Measurements from ENCODE around the gene FER. TPM values are rescaled to one million over a fixed set of nuclear protein-coding genes. Genes with fewer than 3 reads are reported as not detected.

FER gene
- polyA plus RNA-seq, 3 donors = 2.4 to 14.7 (median 6.2) TPM

DNA sequence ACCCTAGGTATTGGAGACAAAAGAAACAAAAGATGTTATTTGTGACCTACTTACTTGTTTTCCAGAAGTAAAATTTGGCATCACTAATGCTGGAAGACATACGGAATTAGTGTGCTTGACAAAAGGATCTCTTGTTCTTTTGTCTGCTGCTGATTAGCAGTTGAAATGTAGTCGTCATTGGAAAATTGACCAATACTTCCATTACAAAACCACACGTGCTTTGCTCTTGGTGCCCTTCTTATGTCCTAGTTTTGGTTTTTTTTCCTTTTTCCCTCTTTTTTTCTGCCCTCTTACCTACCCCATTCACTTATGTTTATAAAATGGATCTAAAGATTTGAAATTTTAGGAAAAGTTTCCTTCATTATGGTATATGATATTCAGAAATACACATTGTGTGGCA is 197.4 kb downstream of the FER start:
- intact Hi-C loops (cut with micrococcal nuclease) = no loop called here
- Mint-ChIP-seq H3K4me3 (no peak overlapping the region), H3K27ac (no peak overlapping the region), H3K9me3 (no peaks in the 10 kb centered on the region), H3K36me3 (peaks cover 0 to 8% of the 10 kb centered on the region in 2 donors), H3K4me1 (no peaks in the 10 kb centered on the region), H3K27me3 (ENCODE audit: low read depth in 3 of 3) (no peaks in the 10 kb centered on the region)
- no peak for DNase-seq
- Histone ChIP-seq H3K36me3 (replicated peaks in 1 of 2; ENCODE audit: control insufficient read depth in 1 of 2, insufficient read depth in 2 of 2, low read length in 2 of 2) (no peaks in the 10 kb centered on the region), H3K9me3 (replicated peaks in 1 of 2; ENCODE audit: control insufficient read depth in 1 of 2, insufficient read depth in 1 of 2, low read length in 2 of 2) (no peaks in the 10 kb centered on the region), H3K4me1 (ENCODE audit: control insufficient read depth in 1 of 2, insufficient read depth in 2 of 2, low read length in 2 of 2) (no peaks in the 10 kb centered on the region), H2AFZ (ENCODE audit: insufficient read depth, low read depth, low read length, poor library complexity, severe bottlenecking) (no peak overlapping the region), H3K4me2 (replicated peaks; ENCODE audit: extremely low read depth, low read length, poor library complexity, severe bottlenecking) (no peak overlapping the region), H3K4me3 (replicated peaks in 1 of 3; ENCODE audit: low read depth in 2 of 3, low read length in 3 of 3) (no peak overlapping the region), H4K20me1 (ENCODE audit: insufficient read depth, low read length) (no peaks in the 10 kb centered on the region), H3K27ac (ENCODE audit: low read depth in 1 of 2, low read length in 2 of 2) (no peak overlapping the region), H3K79me2 (ENCODE audit: insufficient read depth, low read length) (no peaks in the 10 kb centered on the region), H3K27me3 (ENCODE audit: control insufficient read depth in 2 of 2, insufficient read depth in 2 of 2, low read length in 2 of 2) (no peaks in the 10 kb centered on the region), H3K9ac (ENCODE audit: insufficient read depth, low read length, poor library complexity, severe bottlenecking) (no peak overlapping the region)
- TF ChIP-seq CTCF (IDR thresholded peaks at IDR 0.05) = no peak
- WGBS (ENCODE audit: insufficient coverage) = 80% methylated on average over 1 of the region's 3 CpGs

GRCh38 chr5:108946008-108946407 is 198.3 kb downstream of the FER start:
- H3K4me2 ChIP-seq (replicated peaks; ENCODE audit: extremely low read depth, low read length, poor library complexity, severe bottlenecking) = no peak overlapping the region
- intact Hi-C loops (cut with micrococcal nuclease) = no loop called here
- no peak for DNase-seq
- H3K36me3 ChIP-seq (replicated peaks in 1 of 2; ENCODE audit: control insufficient read depth in 1 of 2, insufficient read depth in 2 of 2, low read length in 2 of 2) = no peaks in the 10 kb centered on the region
- no peaks in the 10 kb centered on the region for H3K9me3 Mint-ChIP-seq
- H3K9ac ChIP-seq (ENCODE audit: insufficient read depth, low read length, poor library complexity, severe bottlenecking) = no peak overlapping the region
- H3K27ac ChIP-seq (ENCODE audit: low read depth in 1 of 2, low read length in 2 of 2) = no peak overlapping the region
- H2AFZ ChIP-seq (ENCODE audit: insufficient read depth, low read depth, low read length, poor library complexity, severe bottlenecking) = no peak overlapping the region
- H3K27me3 Mint-ChIP-seq (ENCODE audit: low read depth in 3 of 3) = no peaks in the 10 kb centered on the region
- H3K27me3 ChIP-seq (ENCODE audit: control insufficient read depth in 2 of 2, insufficient read depth in 2 of 2, low read length in 2 of 2) = no peaks in the 10 kb centered on the region
- H3K4me1 ChIP-seq (ENCODE audit: control insufficient read depth in 1 of 2, insufficient read depth in 2 of 2, low read length in 2 of 2) = no peaks in the 10 kb centered on the region
- H3K79me2 ChIP-seq (ENCODE audit: insufficient read depth, low read length) = no peaks in the 10 kb centered on the region
- WGBS (ENCODE audit: insufficient coverage) = 100% methylated on average over 1 of the region's 1 CpG
- H3K9me3 ChIP-seq (replicated peaks in 1 of 2; ENCODE audit: control insufficient read depth in 1 of 2, insufficient read depth in 1 of 2, low read length in 2 of 2) = no peaks in the 10 kb centered on the region
- H3K36me3 Mint-ChIP-seq = peaks cover 0 to 8% of the 10 kb centered on the region in 2 donors
- no peaks in the 10 kb centered on the region for H3K4me1 Mint-ChIP-seq
- H3K27ac Mint-ChIP-seq = no peak overlapping the region
- no peak overlapping the region for H3K4me3 Mint-ChIP-seq
- H4K20me1 ChIP-seq (ENCODE audit: insufficient read depth, low read length) = no peaks in the 10 kb centered on the region
- TF ChIP-seq CTCF (IDR thresholded peaks at IDR 0.05) = no peak
- no peak overlapping the region for H3K4me3 ChIP-seq (replicated peaks in 1 of 3; ENCODE audit: low read depth in 2 of 3, low read length in 3 of 3)

Measured in CD14-positive monocyte (primary cell).